T-cell (primary cell): Measurements from ENCODE around the gene KCNMA1. TPM values are rescaled to one million over a fixed set of nuclear protein-coding genes. Genes with fewer than 3 reads are reported as not detected.

Experiments used
- ATAC-seq, 4 experiments: fragments of 200-7000 bp in 3 of 4; fragments of 150-1000 bp in 1 of 4; cut with Tn5 transposase; replicated peaks in 1 of 4; 1 replicate in 3 of 4; 2 replicates in 1 of 4; pipeline ENCODE4 v1.10.0; 2021; ENCODE audit warnings: moderate library complexity in 3 of 4, mild to moderate bottlenecking in 2 of 4, moderate number of reproducible peaks in 1 of 4
- CTCF ChIA-PET, 2 donors: fragments of 300-600 bp; sonication (Branson Sonifier 250); formaldehyde crosslinking; loops; one replicate each; lab custom pipeline; 2022; ENCODE audit warnings: antibody characterized with exemption in 2 of 2; lab: Charles Lee
- POLR2A ChIA-PET, 2 donors: fragments of 300-600 bp; sonication (Branson Sonifier 250); formaldehyde crosslinking; loops; one replicate each; lab custom pipeline; 2022; ENCODE audit warnings: antibody characterized with exemption in 2 of 2; lab: Charles Lee
- DNase-seq, 35 experiments: peaks; one replicate each; pipeline versions ENCODE4 v3.0.0 to v3.0.0-alpha.2; 2013 to 2023
- H3K27ac ChIP-seq: one replicate; pipeline ENCODE4 v1.5.1; 2013; ENCODE audit warnings: low read length
- H3K27me3 ChIP-seq, 2 experiments: replicated peaks in 1 of 2; 1 replicate in 1 of 2; 2 replicates in 1 of 2; pipeline versions ENCODE4 v1.6.1 to v1.7.0; 2013; ENCODE audit warnings: low read length in 1 of 2, mixed read lengths in 1 of 2; ENCODE audit not compliant: control insufficient read depth in 2 of 2, insufficient read depth in 2 of 2; ENCODE audit errors: extremely low read depth in 1 of 2
- H3K36me3 ChIP-seq, 2 donors: 1 replicate in 1 of 2; 2 replicates in 1 of 2; pipeline versions ENCODE4 v1.6.1 to v1.7.0; 2013; ENCODE audit warnings: low read length in 1 of 2; ENCODE audit not compliant: control insufficient read depth in 2 of 2, insufficient read depth in 1 of 2; ENCODE audit errors: extremely low read depth in 1 of 2
- H3K4me1 ChIP-seq, 2 experiments: 1 replicate in 1 of 2; 2 replicates in 1 of 2; pipeline versions ENCODE4 v1.6.1 to v1.7.0; 2013; ENCODE audit warnings: low read length in 2 of 2, mixed read lengths in 1 of 2; ENCODE audit not compliant: insufficient read depth in 2 of 2, control insufficient read depth in 1 of 2; ENCODE audit errors: extremely low read depth in 1 of 2
- H3K4me3 ChIP-seq, 2 donors: 1 replicate in 1 of 2; 2 replicates in 1 of 2; pipeline versions ENCODE4 v1.5.1 to v1.7.0; 2013; ENCODE audit warnings: mild to moderate bottlenecking in 2 of 2, low read length in 1 of 2, moderate library complexity in 1 of 2; ENCODE audit not compliant: control insufficient read depth in 1 of 2; ENCODE audit errors: extremely low read depth in 1 of 2
- H3K9me3 ChIP-seq: 2 replicates; pipeline ENCODE4 v1.7.0; 2013
- H3K27ac Mint-ChIP-seq, 2 donors: one replicate each; pipeline ENCODE4 v1.8.0; 2020 to 2021; ENCODE audit warnings: mild to moderate bottlenecking in 2 of 2, mixed read lengths in 2 of 2
- H3K27me3 Mint-ChIP-seq, 2 donors: one replicate each; pipeline ENCODE4 v1.8.0; 2021 to 2022; ENCODE audit warnings: mixed read lengths in 2 of 2
- H3K36me3 Mint-ChIP-seq: one replicate; pipeline ENCODE4 v1.8.0; 2021; ENCODE audit warnings: mixed read lengths
- H3K4me1 Mint-ChIP-seq, 3 donors: one replicate each; pipeline ENCODE4 v1.8.0; 2020 to 2022; ENCODE audit warnings: mixed read lengths in 3 of 3, mild to moderate bottlenecking in 1 of 3
- H3K4me3 Mint-ChIP-seq, 3 donors: one replicate each; pipeline ENCODE4 v1.8.0; 2020 to 2022; ENCODE audit warnings: mild to moderate bottlenecking in 3 of 3, mixed read lengths in 3 of 3, moderate library complexity in 3 of 3
- H3K9me3 Mint-ChIP-seq, 3 donors: one replicate each; pipeline ENCODE4 v1.8.0; 2020 to 2022; ENCODE audit warnings: mixed read lengths in 3 of 3
- WGBS: methylation state at CpG from one replicate; pipeline ENCODE4 v1.1.5; 2013; ENCODE audit warnings: missing lambda C conversion rate; ENCODE audit not compliant: insufficient coverage; 5-methylcytosine and 5-hydroxymethylcytosine counted together
- total RNA-seq, 35 experiments: library from RNA in 6 of 35; stranded (reverse) in 6 of 35; fragments of 120-200 nt in 1 of 35; gene quantifications; one replicate each; pipeline versions ENCODE4 v1.2.1 to v1.2.4 and lab custom pipeline; 2013 to 2026

Gene KCNMA1
- total RNA-seq, 5 donors from 2014 or later (not counting 1 experiment from before 2014, with no cell fraction given) = 0.14 to 1.6 (median 0.60) TPM

DNA sequence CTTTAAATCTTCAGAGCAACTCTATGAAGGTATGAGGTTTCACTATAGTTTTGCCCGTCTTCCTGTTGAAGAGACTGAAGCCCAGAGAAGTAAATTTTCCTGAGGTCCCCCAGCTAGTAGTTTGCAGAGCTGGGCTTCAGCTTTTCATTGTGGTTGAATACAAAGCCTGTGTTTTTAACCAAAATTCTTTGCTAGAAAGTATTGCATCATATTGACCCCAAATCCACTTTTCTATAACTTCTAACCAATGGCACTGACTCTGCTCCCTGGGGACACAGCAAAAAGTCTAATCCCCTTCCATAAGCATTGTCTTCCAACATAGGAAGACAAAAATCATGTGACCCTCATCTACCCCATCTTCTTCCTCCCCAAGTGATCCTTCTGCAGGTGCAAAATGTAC, 93.0 kb downstream of the KCNMA1 start:
- Histone ChIP-seq H3K27me3 (peaks cover 0 to 16% of the 10 kb centered on the region in 2 experiments), H3K4me3 (no peak overlapping the region), H3K9me3 (no peaks in the 10 kb centered on the region), H3K36me3 (no peaks in the 10 kb centered on the region), H3K4me1 (no peaks in the 10 kb centered on the region), H3K27ac (no peak overlapping the region)
- Mint-ChIP-seq H3K27me3 (peaks cover 5 to 11% of the 10 kb centered on the region in 2 donors), H3K27ac (no peak overlapping the region), H3K36me3 (no peaks in the 10 kb centered on the region), H3K4me1 (no peaks in the 10 kb centered on the region), H3K4me3 (no peak overlapping the region), H3K9me3 (peaks cover 0 to 13% (median 0%) of the 10 kb centered on the region in 3 donors)
- CTCF ChIA-PET = no interaction called here
- WGBS = no CpG with 5 or more reads among the region's 1 CpG
- DNase-seq = no peak
- POLR2A ChIA-PET = no interaction called here
- ATAC-seq = no peak

GRCh38 chr10:77542710-77543259, 94.8 kb downstream of the KCNMA1 start:
- no peak overlapping the region for H3K27ac ChIP-seq
- WGBS = 86% methylated on average over 1 of the region's 2 CpGs
- H3K9me3 ChIP-seq = no peaks in the 10 kb centered on the region
- H3K27me3 ChIP-seq = peaks cover 0 to 18% of the 10 kb centered on the region in 2 experiments
- H3K36me3 ChIP-seq = no peaks in the 10 kb centered on the region
- H3K9me3 Mint-ChIP-seq = peaks cover 0 to 13% (median 0%) of the 10 kb centered on the region in 3 donors
- no peaks in the 10 kb centered on the region for H3K4me1 Mint-ChIP-seq
- DNase-seq = no peak
- H3K4me3 Mint-ChIP-seq = no peak overlapping the region
- ChIA-PET CTCF (no interaction called here), POLR2A (no interaction called here)
- ATAC-seq = no peak
- H3K27ac Mint-ChIP-seq = no peak overlapping the region
- no peak overlapping the region for H3K4me3 ChIP-seq
- H3K36me3 Mint-ChIP-seq = no peaks in the 10 kb centered on the region
- H3K4me1 ChIP-seq = no peaks in the 10 kb centered on the region
- peaks cover 5 to 11% of the 10 kb centered on the region in 2 donors for H3K27me3 Mint-ChIP-seq

- POLR2A ChIA-PET = no interaction called here
- Histone ChIP-seq H3K27me3 (peaks cover 0 to 14% of the 10 kb centered on the region in 2 experiments), H3K27ac (no peak overlapping the region), H3K9me3 (no peaks in the 10 kb centered on the region), H3K36me3 (no peaks in the 10 kb centered on the region), H3K4me3 (no peak overlapping the region), H3K4me1 (no peaks in the 10 kb centered on the region)
- no peak overlapping the region for H3K4me3 Mint-ChIP-seq
- H3K9me3 Mint-ChIP-seq = peaks cover 0 to 13% (median 0%) of the 10 kb centered on the region in 3 donors
- H3K27ac Mint-ChIP-seq = no peak overlapping the region
- H3K27me3 Mint-ChIP-seq = peaks cover 5 to 11% of the 10 kb centered on the region in 2 donors
- no peak for ATAC-seq
- CTCF ChIA-PET = no interaction called here
- no peaks in the 10 kb centered on the region for H3K36me3 Mint-ChIP-seq
- DNase-seq = no peak
- H3K4me1 Mint-ChIP-seq = no peaks in the 10 kb centered on the region
Measured at GRCh38 chr10:77541944-77542343, 95.7 kb downstream of the KCNMA1 start.

DNA sequence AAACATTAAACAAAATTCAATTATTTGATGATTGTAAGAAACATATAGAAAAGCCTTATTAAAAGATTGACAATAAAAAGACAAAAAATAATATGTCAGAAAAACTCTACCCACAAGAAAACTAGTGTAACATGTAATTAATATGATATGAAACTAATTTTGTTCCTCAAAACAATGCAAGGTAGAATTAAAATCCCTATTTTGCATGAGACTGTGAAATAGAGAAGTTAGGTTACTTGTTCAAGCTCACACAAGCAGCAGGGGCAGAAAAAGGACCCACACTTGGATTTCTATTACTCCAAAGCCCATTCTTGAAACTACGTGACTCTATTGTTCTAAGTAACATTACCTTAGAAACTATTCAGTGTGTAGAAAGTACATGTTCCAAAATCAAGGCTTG, 96.4 kb downstream of the KCNMA1 start:
- Histone ChIP-seq H3K27me3 (peaks cover 0 to 10% of the 10 kb centered on the region in 2 experiments), H3K9me3 (no peaks in the 10 kb centered on the region), H3K4me1 (no peaks in the 10 kb centered on the region), H3K36me3 (no peaks in the 10 kb centered on the region), H3K4me3 (no peak overlapping the region), H3K27ac (no peak overlapping the region)
- Mint-ChIP-seq H3K9me3 (peaks cover 0 to 13% (median 0%) of the 10 kb centered on the region in 3 donors), H3K4me3 (no peak overlapping the region), H3K27ac (no peak overlapping the region), H3K4me1 (no peaks in the 10 kb centered on the region), H3K36me3 (no peaks in the 10 kb centered on the region), H3K27me3 (peaks cover 2 to 6% of the 10 kb centered on the region in 2 donors)
- CTCF ChIA-PET = no interaction called here
- ATAC-seq (no peak), DNase-seq (no peak)
- POLR2A ChIA-PET = no interaction called here
- no CpG with 5 or more reads among the region's 1 CpG for WGBS

DNA sequence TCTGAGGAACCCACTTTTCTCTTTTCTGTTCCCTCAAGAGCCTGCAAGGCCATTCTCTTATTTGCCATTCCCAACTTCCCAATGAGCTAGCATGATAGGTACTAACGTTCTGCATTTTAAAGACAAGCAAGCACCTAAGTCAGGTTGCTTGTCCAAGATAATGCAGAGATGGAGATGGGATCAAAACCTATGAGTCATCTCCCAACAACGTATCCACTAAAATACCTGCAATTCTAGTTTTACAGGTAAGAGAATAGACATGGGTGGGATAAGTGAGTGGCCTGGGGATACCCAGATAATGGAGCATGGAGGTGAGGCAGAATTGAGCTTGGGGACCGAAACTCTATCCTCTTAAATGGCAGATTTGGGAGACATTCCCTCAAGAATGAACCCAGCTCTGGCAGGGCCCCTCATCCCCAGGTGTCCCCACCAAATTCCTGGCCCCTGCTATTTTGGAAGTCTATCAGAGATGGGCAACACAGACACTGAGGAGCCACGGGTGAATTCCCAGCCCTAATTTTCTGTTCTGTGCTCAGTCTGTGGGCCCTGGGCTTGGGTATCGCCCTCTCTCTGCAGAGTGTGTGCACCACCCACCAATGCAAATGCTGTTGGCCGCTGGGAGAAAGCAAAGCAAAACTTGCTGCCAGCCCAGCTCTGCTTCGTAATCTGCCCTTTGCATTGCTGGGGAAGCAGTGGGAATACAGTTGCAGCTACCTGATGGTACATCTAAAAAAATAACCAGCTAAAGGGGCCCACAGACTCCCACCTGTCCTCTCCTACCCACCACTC, 98.3 kb downstream of the KCNMA1 start:
- Mint-ChIP-seq H3K4me3 (no peak overlapping the region), H3K36me3 (no peaks in the 10 kb centered on the region), H3K4me1 (no peaks in the 10 kb centered on the region), H3K9me3 (peaks cover 0 to 8% (median 0%) of the 10 kb centered on the region in 3 donors), H3K27me3 (peaks cover 7% of the 10 kb centered on the region in 2 donors), H3K27ac (no peak overlapping the region)
- no peak for ATAC-seq
- Histone ChIP-seq H3K4me3 (no peak overlapping the region), H3K4me1 (no peaks in the 10 kb centered on the region), H3K27me3 (peaks cover 0 to 3% of the 10 kb centered on the region in 2 experiments), H3K27ac (no peak overlapping the region), H3K36me3 (no peaks in the 10 kb centered on the region), H3K9me3 (no peaks in the 10 kb centered on the region)
- ChIA-PET CTCF (no interaction called here), POLR2A (no interaction called here)
- no peak for DNase-seq
- WGBS = 53% methylated on average over 4 of the region's 7 CpGs

DNA sequence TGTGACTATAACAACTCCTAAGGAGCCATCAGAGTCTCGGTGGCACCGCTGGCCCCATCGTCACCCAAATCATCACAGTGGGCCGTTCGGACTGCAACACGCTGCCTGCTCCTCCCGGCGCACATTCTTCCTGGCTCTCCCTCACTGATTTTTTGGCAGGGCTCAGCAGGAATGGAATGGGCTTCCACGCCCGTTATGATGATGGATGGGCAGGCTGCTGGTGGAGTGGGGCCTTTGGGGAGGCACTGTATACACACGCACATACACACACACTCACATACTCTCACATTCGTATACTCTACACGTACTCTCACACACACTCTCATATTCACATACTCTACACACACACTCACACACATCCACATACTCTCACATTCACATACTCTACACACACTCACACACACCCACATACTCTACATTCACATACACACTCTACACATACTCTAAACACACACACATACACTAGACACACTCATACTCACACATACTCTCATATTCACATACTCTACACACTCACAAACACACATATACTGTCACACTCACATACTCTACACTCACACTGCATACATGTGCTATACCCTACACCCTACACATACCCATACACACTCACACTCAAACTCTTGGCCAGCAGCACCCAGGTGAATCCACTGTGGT, 99.8 kb downstream of the KCNMA1 start:
- WGBS = 99% methylated on average over 5 of the region's 13 CpGs
- CTCF ChIA-PET = no interaction called here
- no peak overlapping the region for H3K27ac Mint-ChIP-seq
- no peaks in the 10 kb centered on the region for H3K4me1 Mint-ChIP-seq
- POLR2A ChIA-PET = no interaction called here
- DNase-seq (no peak), ATAC-seq (no peak)
- peaks cover 0 to 3% (median 0%) of the 10 kb centered on the region in 3 donors for H3K9me3 Mint-ChIP-seq
- Histone ChIP-seq H3K9me3 (no peaks in the 10 kb centered on the region), H3K27ac (no peak overlapping the region), H3K27me3 (peaks cover 0 to 3% of the 10 kb centered on the region in 2 experiments), H3K4me3 (no peak overlapping the region), H3K4me1 (no peaks in the 10 kb centered on the region), H3K36me3 (no peaks in the 10 kb centered on the region)
- H3K36me3 Mint-ChIP-seq = no peaks in the 10 kb centered on the region
- H3K27me3 Mint-ChIP-seq = peaks cover 7 to 13% of the 10 kb centered on the region in 2 donors
- H3K4me3 Mint-ChIP-seq = no peak overlapping the region
